Vagina (tissue), 2 donors: ENCODE results near the gene RGS9BP. TPM values are rescaled to one million over a fixed set of nuclear protein-coding genes. Genes with fewer than 3 reads are reported as not detected.

Experiments
- DNase-seq, 2 donors: peaks; one replicate each; pipeline ENCODE4 v3.0.0-alpha.2; 2017; ENCODE audit errors: extremely low spot score in 2 of 2
- H3K27ac ChIP-seq: fragments of 200-600 bp; sonication (generic); one replicate; pipeline ENCODE4 v1.5.1; 2019
- H3K27me3 ChIP-seq: fragments of 200-600 bp; sonication (generic); one replicate; pipeline ENCODE4 v1.5.1; 2019
- H3K36me3 ChIP-seq, 2 donors: fragments of 200-600 bp; sonication (generic); one replicate each; pipeline ENCODE4 v1.5.1; 2017 to 2019
- H3K4me1 ChIP-seq: fragments of 200-600 bp; sonication (generic); one replicate; pipeline ENCODE4 v1.5.1; 2019
- H3K4me3 ChIP-seq, 2 donors: fragments of 200-600 bp; sonication (generic); 1 replicate in 1 of 2; 2 replicates in 1 of 2; pipeline ENCODE4 v1.5.1; 2016 to 2019
- H3K9me3 ChIP-seq: fragments of 200-600 bp; sonication (generic); one replicate; pipeline ENCODE4 v1.5.1; 2019
- POLR2A ChIP-seq, 2 donors: fragments of 450-650 bp; IDR thresholded peaks; one replicate each; pipeline ENCODE4 v1.6.1; 2017; ENCODE audit warnings: antibody characterized with exemption in 2 of 2, mild to moderate bottlenecking in 2 of 2, moderate library complexity in 2 of 2
- POLR2AphosphoS5 ChIP-seq, 2 donors: sonication (generic); formaldehyde crosslinking; IDR thresholded peaks; one replicate each; pipeline ENCODE4 v1.9.0; 2017; ENCODE audit warnings: antibody characterized with exemption in 2 of 2, mild to moderate bottlenecking in 2 of 2, low read depth in 1 of 2; ENCODE audit not compliant: insufficient read depth in 1 of 2
- intact Hi-C: fragments of 100-400 bp; cut with DNase I; formaldehyde crosslinking; loops from one replicate; pipeline ENCODE4 v1.15.1; 2023
- total RNA-seq: library from RNA; depleted of rRNA; stranded (reverse); fragments of >200 nt; gene quantifications from one replicate; pipeline ENCODE4 v1.2.3, GENCODE V29; 2016
- TF ChIP-seq, protein P1 (sequence below), 3 experiments: fragments of 450-650 bp in 2 of 3; fragments of 200-600 bp in 1 of 3; sonication (generic) in 1 of 3; IDR thresholded peaks; one replicate each; pipeline ENCODE4 v1.5.1; 2017 to 2019; ENCODE audit warnings: antibody characterized with exemption in 3 of 3, mild to moderate bottlenecking in 2 of 3, moderate library complexity in 2 of 3

Gene RGS9BP
- total RNA-seq, 1 donor from 2014 or later: 0.49 TPM

DNA sequence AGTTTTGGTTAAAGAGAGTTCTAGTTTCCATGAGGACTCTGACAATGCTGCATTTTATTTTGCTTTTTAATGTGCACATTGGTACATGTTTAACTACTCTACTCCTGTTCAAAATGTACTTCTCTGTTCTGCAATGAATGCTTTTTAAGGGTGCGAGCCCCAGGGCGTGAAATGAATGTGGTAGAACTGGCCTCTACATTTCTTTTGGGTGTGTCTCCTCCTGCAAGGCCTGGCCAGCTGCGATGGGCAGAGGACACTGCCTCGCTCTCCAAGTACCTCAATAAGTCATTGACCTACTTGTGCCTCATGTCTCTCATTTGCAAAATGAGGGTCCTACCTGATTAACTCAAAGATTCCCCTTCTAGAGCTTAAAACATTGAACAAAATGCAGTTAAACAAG lies 6.7 kb downstream of the RGS9BP start:
- TF ChIP-seq, protein P1, sequence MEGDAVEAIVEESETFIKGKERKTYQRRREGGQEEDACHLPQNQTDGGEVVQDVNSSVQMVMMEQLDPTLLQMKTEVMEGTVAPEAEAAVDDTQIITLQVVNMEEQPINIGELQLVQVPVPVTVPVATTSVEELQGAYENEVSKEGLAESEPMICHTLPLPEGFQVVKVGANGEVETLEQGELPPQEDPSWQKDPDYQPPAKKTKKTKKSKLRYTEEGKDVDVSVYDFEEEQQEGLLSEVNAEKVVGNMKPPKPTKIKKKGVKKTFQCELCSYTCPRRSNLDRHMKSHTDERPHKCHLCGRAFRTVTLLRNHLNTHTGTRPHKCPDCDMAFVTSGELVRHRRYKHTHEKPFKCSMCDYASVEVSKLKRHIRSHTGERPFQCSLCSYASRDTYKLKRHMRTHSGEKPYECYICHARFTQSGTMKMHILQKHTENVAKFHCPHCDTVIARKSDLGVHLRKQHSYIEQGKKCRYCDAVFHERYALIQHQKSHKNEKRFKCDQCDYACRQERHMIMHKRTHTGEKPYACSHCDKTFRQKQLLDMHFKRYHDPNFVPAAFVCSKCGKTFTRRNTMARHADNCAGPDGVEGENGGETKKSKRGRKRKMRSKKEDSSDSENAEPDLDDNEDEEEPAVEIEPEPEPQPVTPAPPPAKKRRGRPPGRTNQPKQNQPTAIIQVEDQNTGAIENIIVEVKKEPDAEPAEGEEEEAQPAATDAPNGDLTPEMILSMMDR (IDR thresholded peaks at IDR 0.05): no peak
- TF ChIP-seq POLR2AphosphoS5 (IDR thresholded peaks at IDR 0.05; ENCODE audit: insufficient read depth in 1 of 2, low read depth in 1 of 2) (no peak), POLR2A (IDR thresholded peaks at IDR 0.05) (no peak)
- H3K9me3 ChIP-seq: no peaks in the 10 kb centered on the region
- H3K4me1 ChIP-seq: no peaks in the 10 kb centered on the region
- H3K27ac ChIP-seq: no peak overlapping the region
- no peaks in the 10 kb centered on the region for H3K27me3 ChIP-seq
- intact Hi-C loops: no loop called here
- no peaks in the 10 kb centered on the region for H3K36me3 ChIP-seq
- DNase-seq: no peak
- H3K4me3 ChIP-seq: no peak overlapping the region

DNA sequence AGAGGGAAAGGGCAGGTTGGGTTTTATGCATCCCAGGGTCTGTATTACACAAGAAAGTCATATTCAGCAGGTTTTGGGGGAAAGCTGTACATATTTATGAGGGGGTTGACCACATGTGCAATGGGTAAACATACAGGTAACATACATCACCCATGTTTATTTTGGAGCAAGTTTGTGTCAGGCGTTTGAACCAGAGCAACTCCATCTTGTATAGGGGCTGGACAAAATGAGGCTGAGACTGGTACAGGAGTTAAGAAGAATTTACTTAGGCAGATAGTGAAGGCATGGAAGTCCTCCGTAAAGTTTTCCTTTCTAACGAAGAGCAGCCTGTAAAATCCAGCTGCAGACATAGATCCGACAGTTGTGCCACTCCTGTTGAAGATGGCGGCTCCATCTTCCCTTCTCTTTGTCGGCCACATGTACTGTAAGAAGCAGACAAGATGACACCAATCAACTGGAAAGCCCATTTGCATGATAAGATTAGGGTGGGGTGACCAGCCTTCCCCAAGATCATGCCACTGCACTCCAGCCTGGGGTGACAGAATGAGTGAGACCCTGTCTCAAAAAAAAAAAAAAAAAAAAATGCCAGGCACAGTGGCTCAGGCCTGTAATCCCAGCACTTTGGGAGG lies 11.3 kb downstream of the RGS9BP start:
- no peaks in the 10 kb centered on the region for H3K27me3 ChIP-seq
- TF ChIP-seq POLR2AphosphoS5 (IDR thresholded peaks at IDR 0.05; ENCODE audit: insufficient read depth in 1 of 2, low read depth in 1 of 2) (no peak), POLR2A (IDR thresholded peaks at IDR 0.05) (no peak)
- TF ChIP-seq, protein P1 (IDR thresholded peaks at IDR 0.05): no peak
- no peaks in the 10 kb centered on the region for H3K9me3 ChIP-seq
- peaks cover 16% of the 10 kb centered on the region for H3K4me1 ChIP-seq
- H3K36me3 ChIP-seq: no peaks in the 10 kb centered on the region
- H3K4me3 ChIP-seq: no peak overlapping the region
- no peak for DNase-seq
- intact Hi-C loops: no loop called here
- no peak overlapping the region for H3K27ac ChIP-seq

DNA sequence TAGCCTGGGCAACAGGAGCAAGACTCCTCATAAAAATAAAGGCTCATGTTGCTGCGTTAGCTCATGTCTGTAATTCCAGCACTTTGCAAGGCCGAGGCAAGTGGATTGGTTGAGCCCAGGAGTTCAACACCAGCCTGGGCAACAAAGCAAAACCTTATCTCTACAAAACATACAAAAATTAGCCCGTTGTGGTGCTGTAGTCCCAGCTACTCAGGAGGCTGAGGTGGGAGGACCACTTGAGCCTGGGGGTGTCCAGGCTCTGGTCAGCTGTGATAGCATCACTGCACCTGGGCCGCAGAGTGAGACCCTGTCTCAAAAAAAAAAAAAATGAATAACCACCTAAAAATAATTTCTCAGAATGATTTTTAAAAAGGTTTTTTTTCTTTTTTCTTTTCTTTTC lies 12.0 kb downstream of the RGS9BP start:
- DNase-seq: no peak
- H3K36me3 ChIP-seq: no peaks in the 10 kb centered on the region
- intact Hi-C loops: no loop called here
- peaks cover 19% of the 10 kb centered on the region for H3K4me1 ChIP-seq
- TF ChIP-seq POLR2A (IDR thresholded peaks at IDR 0.05) (no peak), POLR2AphosphoS5 (IDR thresholded peaks at IDR 0.05; ENCODE audit: insufficient read depth in 1 of 2, low read depth in 1 of 2) (no peak)
- TF ChIP-seq, protein P1 (IDR thresholded peaks at IDR 0.05): no peak
- no peaks in the 10 kb centered on the region for H3K27me3 ChIP-seq
- H3K9me3 ChIP-seq: no peaks in the 10 kb centered on the region
- H3K4me3 ChIP-seq: no peak overlapping the region
- no peak overlapping the region for H3K27ac ChIP-seq

DNA sequence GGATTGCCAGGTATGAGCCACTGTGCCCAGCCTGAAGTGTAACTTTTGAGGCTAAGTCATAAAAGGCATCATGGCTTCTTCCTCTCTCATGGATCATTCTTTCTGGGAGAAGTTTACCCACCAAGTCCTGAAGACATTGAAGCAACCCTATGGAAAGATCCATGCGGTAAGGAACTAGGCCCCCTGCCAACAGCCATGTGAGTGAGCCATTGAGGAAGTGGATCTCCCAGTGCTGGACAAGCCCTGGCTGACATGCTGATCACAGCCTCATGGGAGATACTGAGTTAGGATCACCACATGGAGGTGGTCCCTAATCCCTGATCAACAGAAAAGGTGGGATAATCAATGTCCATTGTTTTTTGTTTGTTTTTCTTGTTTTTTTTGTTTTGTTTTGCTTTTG lies 12.7 kb downstream of the RGS9BP start:
- no peak for TF ChIP-seq POLR2A (IDR thresholded peaks at IDR 0.05)
- TF ChIP-seq, protein P1 (IDR thresholded peaks at IDR 0.05): no peak
- TF ChIP-seq POLR2AphosphoS5 (IDR thresholded peaks at IDR 0.05; ENCODE audit: insufficient read depth in 1 of 2, low read depth in 1 of 2): no peak
- H3K4me1 ChIP-seq: peaks cover 26% of the 10 kb centered on the region
- intact Hi-C loops: no loop called here
- H3K4me3 ChIP-seq: no peak overlapping the region
- H3K36me3 ChIP-seq: no peaks in the 10 kb centered on the region
- DNase-seq: no peak
- no peak overlapping the region for H3K27ac ChIP-seq
- H3K27me3 ChIP-seq: no peaks in the 10 kb centered on the region
- no peaks in the 10 kb centered on the region for H3K9me3 ChIP-seq

DNA sequence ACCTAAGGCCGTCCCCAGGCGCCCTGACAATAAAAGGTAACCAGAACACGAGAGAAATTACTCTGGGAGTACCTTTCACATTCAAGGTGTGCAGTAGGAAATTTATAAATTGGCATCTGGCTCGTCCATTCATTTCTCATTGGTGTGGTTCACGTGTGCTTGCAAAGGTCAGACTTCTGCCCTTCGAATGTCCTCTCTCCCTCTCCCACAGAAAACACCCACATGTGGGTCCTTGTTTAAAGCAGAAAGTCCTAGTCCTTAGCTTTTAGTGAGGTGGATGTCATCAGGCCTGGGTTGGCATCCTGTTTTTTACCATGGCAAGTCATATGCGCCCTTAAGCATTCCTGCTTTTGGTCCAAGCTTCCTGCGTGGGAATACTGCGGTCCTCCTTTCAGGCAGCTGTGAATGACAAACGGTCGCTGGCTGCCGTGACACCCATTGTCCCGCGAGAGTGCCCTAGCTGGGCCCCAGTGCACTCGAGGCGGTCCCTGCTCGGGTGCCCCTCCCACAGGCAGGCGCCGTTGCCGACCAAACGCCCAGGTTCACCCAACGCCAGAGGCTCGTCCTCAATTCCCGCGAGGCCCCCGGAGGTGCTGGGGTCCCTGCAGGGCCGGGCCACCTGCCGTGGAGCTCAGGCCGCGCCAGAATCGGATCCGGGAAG lies 15.8 kb downstream of the RGS9BP start, which contains the start of gene NUDT19:
Gene NUDT19 (plus strand): TSS at position 531 of the 661 bp plus-strand sequence. CDS start 140 bp downstream, outside the sequence.
- TF ChIP-seq, protein P1 (IDR thresholded peaks at IDR 0.05): no peak
- TF ChIP-seq POLR2AphosphoS5 (IDR thresholded peaks at IDR 0.05; ENCODE audit: insufficient read depth in 1 of 2, low read depth in 1 of 2) (peak in 1 of 2 donors; percentile 65), POLR2A (IDR thresholded peaks at IDR 0.05) (peak in 1 of 2 donors; percentile 35)
- Histone ChIP-seq H3K9me3 (no peaks in the 10 kb centered on the region), H3K4me3 (peak within 1 kb of the TSS; percentile 54 to 70), H3K27me3 (no peaks in the 10 kb centered on the region), H3K4me1 (peaks cover 56% of the 10 kb centered on the region), H3K36me3 (no peaks in the 10 kb centered on the region), H3K27ac (peak within 1 kb of the TSS; percentile 69)
- intact Hi-C loops: no loop called here
- DNase-seq: no peak
